ENCODE measurements around the gene ARID1B.

Gene ARID1B

DNA sequence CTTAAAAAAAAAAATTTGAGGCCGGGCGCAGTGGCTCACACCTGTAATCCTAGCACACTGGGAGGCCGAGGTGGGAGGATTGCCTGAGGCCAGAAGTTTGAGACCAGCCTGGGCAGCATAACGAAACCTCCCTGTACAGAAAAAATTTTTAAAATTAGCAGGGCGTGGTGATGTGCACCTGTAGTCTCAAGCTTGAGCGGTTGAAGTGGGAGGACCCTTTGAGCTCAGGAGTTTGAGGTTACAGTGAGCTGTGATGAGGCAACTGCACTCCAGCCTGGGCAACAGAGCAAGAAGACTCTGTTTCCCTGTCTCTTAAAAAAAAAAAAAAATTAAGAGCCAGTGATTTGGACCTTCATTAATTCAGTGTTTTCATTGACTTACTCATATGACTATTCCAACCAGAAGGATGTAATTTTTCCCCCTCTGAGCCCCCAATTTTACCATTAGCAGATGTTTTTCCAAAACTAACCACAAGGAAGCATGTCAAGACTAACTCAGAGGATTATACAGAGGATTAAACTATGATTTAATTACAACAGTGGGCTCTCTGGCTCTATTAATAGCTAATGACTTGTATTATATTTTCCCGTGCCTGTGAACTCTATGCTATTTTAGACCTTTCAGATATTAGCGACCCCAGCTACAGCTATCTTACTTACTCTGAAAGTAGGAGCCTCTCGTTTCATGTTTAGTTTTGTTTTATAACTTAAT lies 75.1 kb downstream of the ARID1B start:
- no peak for DNase-seq (ENCODE audit: low read depth)

DNA sequence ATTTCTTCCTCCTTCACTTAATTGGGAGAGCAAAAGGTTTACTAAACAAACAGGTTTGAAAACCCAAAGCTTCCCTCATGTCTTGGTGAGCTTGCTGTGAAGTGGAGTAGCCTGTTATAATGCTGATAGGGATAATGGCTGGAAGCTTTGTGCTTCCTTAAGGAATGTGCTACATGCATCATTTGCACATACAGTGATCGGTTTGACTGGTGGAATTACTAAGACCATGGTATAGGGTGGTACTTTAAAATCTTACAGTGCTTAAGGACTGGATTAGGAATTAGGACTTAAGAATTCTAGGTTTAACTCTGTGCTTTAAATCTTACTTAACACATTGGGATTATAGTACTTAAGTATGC lies 75.7 kb downstream of the ARID1B start:
- DNase-seq (ENCODE audit: low read depth): no peak

GRCh38 chr6:156853733-156854132 lies 76.6 kb downstream of the ARID1B start:
- no peak for DNase-seq (ENCODE audit: low read depth)

- DNase-seq (ENCODE audit: low read depth): no peak
Observed at GRCh38 chr6:156854466-156855161, 77.4 kb downstream of the ARID1B start.

GRCh38 chr6:156857573-156857972 lies 80.4 kb downstream of the ARID1B start:
- DNase-seq (ENCODE audit: low read depth): no peak

GRCh38 chr6:156859686-156860085 lies 82.5 kb downstream of the ARID1B start:
- no peak for DNase-seq (ENCODE audit: low read depth)

- DNase-seq (ENCODE audit: low read depth): no peak
Observed at GRCh38 chr6:156862711-156863110, 85.5 kb downstream of the ARID1B start.

DNA sequence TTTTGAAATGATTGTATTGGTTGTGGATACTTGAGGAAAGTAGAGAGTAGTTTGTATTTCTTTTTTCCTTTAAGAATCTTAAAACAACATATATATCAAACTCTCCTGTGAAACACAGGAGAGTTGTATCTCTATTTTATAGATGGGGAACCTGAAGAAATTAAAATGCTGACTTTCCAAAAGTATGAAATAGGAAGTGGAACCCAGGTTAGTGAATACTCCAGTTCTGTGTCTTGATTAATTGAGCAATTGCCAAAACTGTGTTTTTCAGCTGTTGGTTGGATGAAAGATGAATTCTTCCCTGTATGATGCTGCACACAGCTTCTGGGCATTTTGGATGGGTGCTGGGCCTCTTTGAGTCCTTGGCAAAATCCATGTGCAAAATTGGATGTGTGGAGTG lies 86.3 kb downstream of the ARID1B start:
- no peak for DNase-seq (ENCODE audit: low read depth)

GRCh38 chr6:156864557-156864956 lies 87.4 kb downstream of the ARID1B start:
- DNase-seq (ENCODE audit: low read depth): no peak

GRCh38 chr6:156865019-156865629 lies 87.9 kb downstream of the ARID1B start:
- no peak for DNase-seq (ENCODE audit: low read depth)

GRCh38 chr6:156866220-156867015 lies 89.2 kb downstream of the ARID1B start:
- no peak for DNase-seq (ENCODE audit: low read depth)

GRCh38 chr6:156867121-156867520 lies 89.9 kb downstream of the ARID1B start:
- DNase-seq (ENCODE audit: low read depth): no peak

DNA sequence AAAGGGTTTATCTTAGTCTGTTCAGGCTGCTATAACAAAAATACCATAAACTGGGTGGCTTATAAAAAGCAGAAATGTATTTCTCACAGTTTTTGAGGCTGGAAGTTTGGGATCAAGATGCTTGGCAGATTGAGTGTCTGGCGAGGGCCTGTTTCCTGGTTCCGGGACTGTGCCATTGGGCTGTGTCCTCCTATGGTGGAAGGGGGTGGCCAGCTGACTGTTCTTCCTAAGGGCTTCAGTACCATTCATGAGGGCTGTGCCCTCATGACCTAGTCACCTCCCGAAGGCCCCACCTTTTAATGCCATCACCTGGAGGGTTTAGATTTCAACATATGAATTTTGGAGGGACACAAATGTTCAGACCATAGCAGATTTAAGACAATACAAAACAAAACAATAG lies 91.2 kb downstream of the ARID1B start:
- no peak for DNase-seq (ENCODE audit: low read depth)

DNA sequence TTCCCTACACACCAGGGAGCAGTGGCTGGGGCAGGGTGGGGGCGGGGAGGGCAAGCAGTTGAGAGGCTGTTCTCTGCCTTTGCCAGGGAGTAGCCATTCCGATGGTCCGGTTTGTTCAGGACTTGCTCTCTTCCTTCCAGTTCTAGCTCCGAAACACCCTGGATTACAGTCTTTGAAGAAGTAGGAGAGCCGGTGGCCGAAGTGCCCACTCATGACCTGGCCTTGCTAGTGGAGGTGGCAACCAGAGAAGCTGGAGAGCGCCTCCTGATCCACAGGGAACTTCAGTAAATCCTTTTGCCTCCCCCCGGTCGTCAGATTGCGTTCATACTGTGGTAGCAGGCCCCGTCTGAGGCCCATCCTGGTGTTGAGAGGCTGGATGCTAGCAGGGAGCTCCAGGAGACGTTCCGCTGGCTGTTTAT lies 92.8 kb downstream of the ARID1B start:
- no peak for DNase-seq (ENCODE audit: low read depth)

DNA sequence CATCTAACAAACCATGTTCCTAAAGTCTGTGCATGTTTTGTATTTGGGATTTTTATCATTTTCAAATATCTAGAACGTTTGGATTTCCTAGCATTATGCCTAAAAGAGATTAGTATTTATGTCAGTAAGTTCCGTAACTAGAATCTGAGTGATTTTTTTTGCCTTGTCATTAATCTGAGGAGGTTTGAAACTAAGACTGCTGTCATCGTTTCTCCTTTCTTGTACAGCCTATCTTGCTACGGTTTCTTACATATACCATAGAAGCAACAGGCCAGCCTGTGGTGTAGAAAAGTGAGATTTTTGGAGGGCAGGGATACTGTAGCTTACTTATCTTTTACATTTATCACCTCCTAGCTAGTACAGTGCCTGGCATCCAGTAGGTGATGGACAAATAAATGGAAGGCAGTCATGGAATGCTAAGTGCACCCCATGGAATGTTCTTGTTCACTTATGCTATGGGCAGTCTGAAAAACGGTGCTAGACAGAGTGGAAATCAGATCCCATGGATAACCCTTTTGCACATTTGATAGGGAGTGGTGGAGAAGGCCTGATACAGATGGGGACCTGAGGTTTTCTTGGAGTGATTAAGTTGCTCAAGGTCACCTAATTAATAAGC lies 93.9 kb downstream of the ARID1B start:
- DNase-seq (ENCODE audit: low read depth): no peak

DNA sequence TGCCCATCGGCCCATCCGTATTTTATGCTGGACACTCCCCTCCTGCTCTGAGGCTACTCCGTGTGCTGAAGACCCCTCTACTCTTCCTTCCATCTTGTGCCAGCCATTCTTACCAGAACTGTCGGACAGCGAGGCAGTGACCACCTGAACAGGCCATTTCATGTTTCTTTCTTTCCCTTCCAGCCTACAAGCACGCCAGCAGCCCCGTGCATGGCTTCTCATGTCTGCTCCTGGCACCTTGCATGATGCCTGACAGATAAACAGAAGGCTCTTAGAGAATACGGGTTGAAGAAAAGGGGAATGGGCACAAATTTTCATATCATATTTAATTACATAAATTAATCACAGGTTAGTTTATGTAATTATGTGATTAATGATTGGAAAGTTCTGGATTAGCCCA lies 95.7 kb downstream of the ARID1B start:
- DNase-seq (ENCODE audit: low read depth): no peak

DNA sequence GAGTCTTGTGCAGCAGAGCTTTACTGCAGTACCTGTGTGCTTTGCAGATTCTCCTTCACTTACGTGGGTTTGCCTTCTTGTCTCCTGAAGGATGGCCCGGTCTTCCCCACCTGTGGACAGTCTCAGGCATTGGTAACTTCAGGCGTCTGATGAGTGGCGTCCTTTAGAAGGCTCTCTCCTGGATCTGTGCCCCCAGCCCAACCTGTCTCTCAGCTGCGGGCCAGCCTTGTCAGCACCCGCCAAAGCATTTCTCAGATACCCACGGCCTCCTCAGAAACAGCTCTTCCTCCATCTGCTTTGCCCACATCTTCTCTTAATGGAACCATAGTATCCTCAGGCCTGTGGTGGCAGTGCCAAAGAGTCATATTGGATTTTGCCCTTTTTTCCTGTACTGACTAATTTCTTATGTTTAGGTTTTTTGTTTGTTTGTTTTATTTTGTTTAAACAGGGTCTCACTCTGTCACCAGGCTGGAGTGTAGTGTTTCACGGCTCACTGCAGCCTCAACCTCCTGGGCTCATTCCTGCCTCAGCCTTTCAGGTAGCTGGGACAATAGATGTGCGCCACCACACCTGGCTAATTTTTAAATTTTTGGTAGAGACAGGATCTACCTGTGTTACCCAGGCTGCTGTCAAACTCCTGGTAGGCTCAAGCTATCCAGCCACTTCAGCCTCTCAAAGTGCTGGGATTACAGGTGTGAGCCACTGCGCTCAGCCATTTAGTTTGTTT lies 96.6 kb downstream of the ARID1B start:
- no peak for DNase-seq (ENCODE audit: low read depth)

DNA sequence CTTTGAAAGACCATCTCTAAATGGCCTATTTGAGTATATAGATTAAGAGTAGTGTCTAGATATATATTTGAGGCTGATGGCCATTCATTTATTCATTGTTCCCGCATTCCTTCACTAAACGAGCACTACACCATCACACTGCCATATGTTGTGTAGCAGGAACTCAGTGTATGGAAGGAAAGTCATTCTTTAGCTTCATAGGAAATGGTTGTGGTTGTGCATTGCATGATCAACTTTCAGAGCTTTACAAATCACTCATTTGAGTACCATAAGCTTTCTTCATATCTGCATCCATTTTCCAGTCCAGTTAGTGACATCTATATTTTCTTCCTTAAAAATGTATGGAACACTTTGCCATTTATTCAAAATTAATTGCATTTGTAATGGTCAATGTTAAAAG lies 97.9 kb downstream of the ARID1B start:
- DNase-seq (ENCODE audit: low read depth): no peak

DNA sequence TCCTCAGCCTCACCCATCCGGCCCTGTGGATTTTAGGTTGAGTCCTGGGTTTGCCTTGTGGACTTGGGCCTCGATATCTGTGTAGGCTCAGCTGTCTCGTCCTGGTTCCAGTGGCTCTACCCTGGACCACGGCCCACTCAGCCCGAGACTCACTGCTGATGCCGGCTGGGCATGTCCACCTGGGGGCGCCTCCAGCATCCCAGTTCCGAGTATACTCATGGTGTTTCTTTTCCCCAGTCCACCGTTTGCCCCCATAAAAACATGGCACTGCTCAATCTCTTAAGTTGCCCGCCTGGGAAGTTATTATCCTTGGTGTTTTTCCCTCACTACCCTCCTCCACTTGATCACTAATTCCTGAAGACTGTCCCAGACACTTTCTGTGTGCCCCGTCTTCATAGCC lies 99.1 kb downstream of the ARID1B start:
- no peak for DNase-seq (ENCODE audit: low read depth)

DNA sequence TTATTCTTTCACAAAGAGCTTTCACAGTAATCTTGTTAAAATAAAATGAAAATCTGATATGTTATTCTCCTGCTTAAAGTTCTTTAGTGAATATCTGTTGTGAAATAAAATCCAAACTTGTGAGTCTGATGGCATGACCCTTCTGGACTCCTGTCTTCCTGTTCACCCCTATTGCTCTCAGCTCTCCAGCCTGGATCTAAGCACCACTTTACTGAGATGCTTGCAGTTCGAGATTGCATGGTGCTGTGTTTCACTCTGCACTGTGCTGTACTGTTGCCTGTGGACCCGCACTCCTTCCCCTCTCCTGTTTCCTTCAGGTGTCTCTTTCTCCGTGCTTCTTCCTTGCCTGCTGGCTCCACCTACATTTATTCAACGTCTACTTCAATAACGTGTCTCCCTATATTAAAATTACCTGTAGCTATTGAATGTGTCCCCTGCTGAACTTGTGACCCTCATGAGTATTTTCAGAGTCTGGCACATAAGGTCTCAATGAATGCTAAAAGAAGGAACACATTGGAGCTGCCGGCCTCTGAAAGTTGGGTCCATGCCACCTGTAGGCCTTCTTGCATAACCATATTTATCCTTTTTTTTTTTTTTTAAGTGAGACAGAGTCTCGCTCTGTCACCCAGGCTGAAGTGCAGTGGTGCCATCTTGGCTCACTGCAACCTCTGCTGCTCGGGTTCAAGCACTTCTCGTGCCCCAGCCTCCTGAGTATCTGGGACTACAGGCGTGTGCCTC lies 100.1 kb downstream of the ARID1B start:
- no peak for DNase-seq (ENCODE audit: low read depth)

GRCh38 chr6:156878681-156879080 lies 101.5 kb downstream of the ARID1B start:
- DNase-seq (ENCODE audit: low read depth): no peak

Measured in T follicular helper cell (primary cell).